ENCODE results near the gene COPS9.

- TF ChIP-seq, protein P1, sequence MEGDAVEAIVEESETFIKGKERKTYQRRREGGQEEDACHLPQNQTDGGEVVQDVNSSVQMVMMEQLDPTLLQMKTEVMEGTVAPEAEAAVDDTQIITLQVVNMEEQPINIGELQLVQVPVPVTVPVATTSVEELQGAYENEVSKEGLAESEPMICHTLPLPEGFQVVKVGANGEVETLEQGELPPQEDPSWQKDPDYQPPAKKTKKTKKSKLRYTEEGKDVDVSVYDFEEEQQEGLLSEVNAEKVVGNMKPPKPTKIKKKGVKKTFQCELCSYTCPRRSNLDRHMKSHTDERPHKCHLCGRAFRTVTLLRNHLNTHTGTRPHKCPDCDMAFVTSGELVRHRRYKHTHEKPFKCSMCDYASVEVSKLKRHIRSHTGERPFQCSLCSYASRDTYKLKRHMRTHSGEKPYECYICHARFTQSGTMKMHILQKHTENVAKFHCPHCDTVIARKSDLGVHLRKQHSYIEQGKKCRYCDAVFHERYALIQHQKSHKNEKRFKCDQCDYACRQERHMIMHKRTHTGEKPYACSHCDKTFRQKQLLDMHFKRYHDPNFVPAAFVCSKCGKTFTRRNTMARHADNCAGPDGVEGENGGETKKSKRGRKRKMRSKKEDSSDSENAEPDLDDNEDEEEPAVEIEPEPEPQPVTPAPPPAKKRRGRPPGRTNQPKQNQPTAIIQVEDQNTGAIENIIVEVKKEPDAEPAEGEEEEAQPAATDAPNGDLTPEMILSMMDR (IDR thresholded peaks at IDR 0.05): no peak
- TF ChIP-seq POLR2A (IDR thresholded peaks at IDR 0.05; ENCODE audit: low read depth): no peak
Observed at GRCh38 chr2:240183875-240184590, 47.9 kb upstream of the COPS9 start.

Measured in esophagus muscularis mucosa (tissue), 3 donors.